Peyer's patch (tissue), 4 donors: ENCODE measurements around the gene PLEKHM3.

Source experiments
- CTCF ChIP-seq, 6 experiments: fragments of 450-650 bp in 4 of 6; fragments of 200-600 bp in 2 of 6; sonication (generic) in 1 of 6; IDR thresholded peaks; one replicate each; pipeline ENCODE4 v1.5.1; 2017 to 2019; ENCODE audit warnings: antibody characterized with exemption in 6 of 6, mild to moderate bottlenecking in 3 of 6, moderate library complexity in 1 of 6
- POLR2A ChIP-seq, 2 donors: fragments of 450-650 bp; IDR thresholded peaks; one replicate each; pipeline ENCODE4 v1.5.1; 2017; ENCODE audit warnings: antibody characterized with exemption in 2 of 2, mild to moderate bottlenecking in 2 of 2, moderate library complexity in 2 of 2

GRCh38 chr2:207934720-207935119 lies 90.6 kb downstream of the PLEKHM3 start:
- TF ChIP-seq CTCF (IDR thresholded peaks at IDR 0.05) (no peak), POLR2A (IDR thresholded peaks at IDR 0.05) (no peak)
